Stomach (tissue), 9 donors: ENCODE data around the gene VANGL1. TPM values are rescaled to one million over a fixed set of nuclear protein-coding genes. Genes with fewer than 3 reads are reported as not detected.

Experiments used
- DNase-seq, 2 donors: peaks; one replicate each; pipeline versions ENCODE4 v3.0.0 to v3.0.0-alpha.2; 2013 to 2019
- H3K27ac ChIP-seq, 5 donors: fragments of 200-600 bp in 4 of 5; sonication (generic) in 4 of 5; one replicate each; pipeline ENCODE4 v1.5.1; 2013 to 2019; ENCODE audit warnings: mild to moderate bottlenecking in 1 of 5, moderate library complexity in 1 of 5
- H3K27me3 ChIP-seq, 3 donors: fragments of 200-600 bp; sonication (generic); one replicate each; pipeline ENCODE4 v1.5.1; 2017 to 2019; ENCODE audit warnings: mixed run types in 1 of 3
- H3K36me3 ChIP-seq, 4 donors: fragments of 200-600 bp; sonication (generic); 1 replicate in 3 of 4; 2 replicates in 1 of 4; pipeline ENCODE4 v1.5.1; 2016 to 2019
- H3K4me1 ChIP-seq, 4 donors: fragments of 200-600 bp; sonication (generic); one replicate each; pipeline ENCODE4 v1.5.1; 2016 to 2019
- H3K4me3 ChIP-seq, 4 donors: fragments of 200-600 bp; sonication (generic) in 3 of 4; one replicate each; pipeline ENCODE4 v1.5.1; 2016 to 2019; ENCODE audit warnings: mild to moderate bottlenecking in 1 of 4
- H3K9me3 ChIP-seq, 4 donors: fragments of 200-600 bp; sonication (generic); one replicate each; pipeline ENCODE4 v1.5.1; 2016 to 2019
- CTCF ChIP-seq, 7 experiments: fragments of 450-650 bp in 4 of 7; fragments of 200-600 bp in 3 of 7; sonication (generic) in 3 of 7; IDR thresholded peaks; one replicate each; pipeline ENCODE4 v1.5.1; 2016 to 2019; ENCODE audit warnings: antibody characterized with exemption in 7 of 7, control low read depth in 2 of 7, mild to moderate bottlenecking in 1 of 7
- EP300 ChIP-seq: sonication (generic); formaldehyde crosslinking; IDR thresholded peaks from one replicate; pipeline ENCODE4 v1.6.1; 2017; ENCODE audit warnings: antibody characterized with exemption
- POLR2AphosphoS5 ChIP-seq, 3 donors: sonication (generic); formaldehyde crosslinking; IDR thresholded peaks; one replicate each; pipeline ENCODE4 v1.6.1; 2016; ENCODE audit warnings: antibody characterized with exemption in 3 of 3
- WGBS, 5 donors: extraction: QIAGEN DNeasy Blood & Tissue Kit in 3 of 5; methylation state at CpG; one replicate each; pipeline versions ENCODE4 v1.1.5 to v1.1.7; 2013 to 2018; 5-methylcytosine and 5-hydroxymethylcytosine counted together
- intact Hi-C: fragments of 100-400 bp; cut with DNase I; formaldehyde crosslinking; loops from one replicate; pipeline ENCODE4 v1.15.1; 2023; ENCODE audit warnings: low total_unique reads
- polyA plus RNA-seq, 3 donors: library from polyadenylated mRNA; stranded (reverse); fragments of 200-250 nt; gene quantifications; one replicate each; pipeline ENCODE4 v1.2.3, GENCODE V29; 2013
- small RNA-seq, 4 donors: library from RNA; depleted of rRNA; stranded (forward); fragments of <200 nt; gene quantifications; one replicate each; pipeline ENCODE3, GENCODE V24; 2016
- total RNA-seq, 5 donors: library from RNA; depleted of rRNA; stranded (reverse); fragments of >200 nt; gene quantifications; one replicate each; pipeline versions ENCODE4 v1.1.0 to v1.2.3, GENCODE V29; 2014 to 2016
- donor health status: healthy with polysubstance abuse.
- donor health status: Bipolar disorder and iron deficiency.
- donor health status: healthy.

VANGL1 gene
- total and polyA plus RNA-seq, 8 donors, result 1.4 to 9.4 (median 4.7) TPM

- Histone ChIP-seq H3K27me3 (no peaks in the 10 kb centered on the region), H3K27ac (no peak overlapping the region), H3K4me1 (peaks cover 0 to 11% (median 0%) of the 10 kb centered on the region in 4 donors), H3K36me3 (no peaks in the 10 kb centered on the region), H3K4me3 (no peak overlapping the region), H3K9me3 (no peaks in the 10 kb centered on the region)
- intact Hi-C loops, result no loop called here
- DNase-seq, result no peak
- 62 to 88% (median 73%) methylated on average over 5 of the region's 5 CpGs for WGBS, 5 donors
- TF ChIP-seq POLR2AphosphoS5 (IDR thresholded peaks at IDR 0.05) (no peak), CTCF (IDR thresholded peaks at IDR 0.05) (no peak), EP300 (no peak)
Observed at GRCh38 chr1:115746021-115746690, 104.4 kb downstream of the VANGL1 start.

Small RNAs within 50 kb of the gene (small RNA-seq; reads per million reads assigned to genes)
- 0 to 0.31 (median 0) reads per million in 4 donors for gene RF00406
- 0 reads per million in 4 donors for gene RN7SL420P

Other genes with a start within 250 kb of the VANGL1 start
- 10 to 100 TPM in 3 of 5 donors, 1 to 10 TPM in 2; 7.0 to 41.4 (median 21.9) TPM for gene CASQ2, start 126.7 kb downstream of the VANGL1 start, total RNA-seq
- 1 to 10 TPM in 2 of 3 donors, under 1 TPM in 1; 0.81 to 7.3 (median 2.0) TPM for gene CASQ2, start 126.7 kb downstream of the VANGL1 start, polyA plus RNA-seq
- not detected for gene NHLH2, start 199.2 kb downstream of the VANGL1 start, total RNA-seq
- gene NHLH2, start 199.2 kb downstream of the VANGL1 start, polyA plus RNA-seq, result 1 to 10 TPM in 1 of 3 donors, under 1 TPM in 1, not detected in 1; 0.31 to 1.5 TPM